HG02973 (cell line): ENCODE measurements around the gene MAPK7.

Experiments used
- ATAC-seq: cut with Tn5 transposase; IDR thresholded peaks from one replicate; pipeline ENCODE4 v1.9.1; 2021; ENCODE audit warnings: moderate library complexity; ENCODE audit not compliant: unreplicated experiment

The MAPK7 gene

DNA sequence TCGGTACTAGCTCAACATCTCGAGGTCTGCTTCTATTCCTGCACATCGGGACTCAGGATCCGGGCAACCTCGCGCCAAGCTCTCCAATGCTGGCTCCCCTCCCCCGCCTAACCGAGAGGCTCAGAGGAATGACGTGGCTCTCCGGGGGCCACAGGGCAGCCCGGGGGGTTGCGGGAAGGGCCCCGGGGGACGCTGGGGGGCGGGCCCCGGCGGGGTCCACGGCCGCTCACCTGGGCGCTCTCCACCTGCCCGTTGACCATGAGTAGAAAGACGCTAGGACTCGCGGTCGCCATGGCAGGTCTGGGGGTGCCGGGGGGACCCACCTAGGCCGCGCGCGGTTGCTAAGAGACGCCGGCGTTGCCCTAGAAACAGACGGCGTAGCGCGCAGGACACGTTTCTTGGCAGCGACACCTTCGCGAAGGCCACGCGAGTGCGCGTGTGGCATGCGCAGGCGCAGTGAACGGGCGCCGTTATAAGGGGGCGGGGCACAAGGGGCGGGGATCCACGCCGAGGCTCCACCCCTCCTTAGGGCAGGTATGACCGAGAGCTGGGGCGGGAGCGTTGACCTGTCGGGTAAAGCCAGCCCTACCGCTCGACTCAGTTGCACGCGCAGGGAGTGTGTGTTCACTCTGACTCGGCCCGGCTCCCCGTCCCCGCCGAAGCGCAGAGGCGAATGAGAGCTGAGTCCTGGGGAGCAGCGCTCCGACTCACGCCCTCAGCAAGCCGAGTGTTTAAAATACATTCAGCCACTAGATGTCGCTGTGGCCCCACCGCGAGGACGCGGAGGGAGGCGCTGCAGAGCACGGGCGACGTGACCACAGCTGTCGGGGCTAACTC, 15.8 kb upstream of the MAPK7 start, which contains the start of gene B9D1:
Gene B9D1 (minus strand): TSS at position 447 of the 837 bp plus-strand sequence. CDS start 154 bp downstream, at position 293.
- peak; percentile 62 for ATAC-seq

DNA sequence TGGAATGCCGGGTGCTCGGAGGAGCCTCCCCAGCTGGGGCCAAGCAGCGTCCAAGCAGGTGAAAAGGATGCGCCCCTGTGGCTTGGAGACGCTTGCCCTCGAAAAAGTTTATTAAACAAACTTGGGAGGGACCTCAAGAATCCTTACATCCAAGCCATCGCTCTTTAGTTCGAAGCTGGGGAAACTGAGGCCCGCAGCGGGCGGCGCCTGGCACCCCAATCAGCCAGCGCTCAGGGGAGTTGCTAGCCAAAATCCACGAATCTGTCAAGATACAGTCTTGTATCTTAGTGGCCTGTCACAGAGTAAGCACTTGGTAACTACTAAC, 15.2 kb upstream of the MAPK7 start:
- ATAC-seq = no peak

DNA sequence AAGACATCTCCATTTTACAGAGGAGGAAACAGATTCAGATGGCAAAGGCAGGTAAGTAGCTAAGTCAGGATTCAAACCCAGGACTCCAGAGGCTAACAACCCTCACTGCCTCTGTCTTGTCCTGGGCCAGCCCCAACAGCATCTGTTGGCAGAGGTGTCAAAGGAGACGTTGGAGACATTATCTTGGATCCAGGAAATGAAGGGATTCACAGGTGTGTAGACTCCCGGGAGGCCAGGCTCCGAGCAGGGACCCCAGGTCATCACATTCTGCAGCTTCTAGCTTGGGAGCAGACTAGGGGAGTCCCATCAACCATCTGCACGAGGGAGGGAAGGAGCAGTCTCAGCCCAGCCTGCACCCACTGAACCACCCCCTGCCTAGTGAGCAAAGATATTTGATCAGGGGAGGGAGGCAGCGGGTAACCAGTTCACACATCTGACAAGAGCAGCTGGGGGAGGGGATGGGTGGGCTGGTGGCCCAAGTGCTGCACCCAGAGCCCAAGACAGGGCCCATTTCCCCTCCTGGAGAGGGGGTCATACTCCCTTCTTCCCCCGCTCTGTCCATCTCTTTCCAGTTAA, 14.8 kb upstream of the MAPK7 start:
- ATAC-seq = no peak

DNA sequence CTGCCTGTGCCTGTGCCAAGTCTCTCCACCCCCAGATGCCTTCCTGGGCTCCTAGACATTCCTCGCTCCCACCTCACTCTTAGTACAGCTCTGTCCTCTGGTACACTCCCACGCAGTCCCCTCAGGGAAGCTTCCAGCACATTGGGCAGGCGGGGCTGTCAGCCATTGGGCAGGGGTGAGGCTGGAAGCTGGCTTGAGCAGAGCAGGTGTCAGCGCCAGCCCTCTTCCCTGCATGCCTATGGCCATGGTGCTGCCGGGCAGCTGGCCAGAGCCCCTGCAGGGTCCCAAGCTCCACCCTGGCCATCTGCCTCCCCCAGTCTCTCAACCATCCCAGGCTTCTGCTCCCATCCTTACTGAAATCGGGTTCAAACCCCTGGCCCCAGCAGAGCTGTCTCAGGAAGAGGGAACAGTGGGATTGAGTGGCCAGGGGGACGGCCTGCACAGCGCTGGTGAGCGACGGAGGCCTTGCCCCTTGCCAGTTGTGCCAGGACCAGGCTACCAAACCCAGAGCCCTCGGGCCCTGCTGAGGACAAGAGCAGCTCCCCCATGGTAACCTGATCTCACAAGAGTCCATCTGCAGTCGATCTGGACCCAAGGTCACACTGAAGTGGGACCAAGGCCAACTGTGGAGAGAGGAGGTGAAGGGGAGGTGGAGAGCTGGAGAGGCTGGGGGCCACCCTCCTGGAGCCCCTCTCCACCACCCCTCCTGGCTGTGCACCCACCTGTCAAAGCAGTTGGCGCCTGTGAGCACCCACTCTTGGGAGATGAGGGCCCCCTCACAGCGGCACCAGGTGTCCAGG, 13.4 kb upstream of the MAPK7 start:
- no peak for ATAC-seq

DNA sequence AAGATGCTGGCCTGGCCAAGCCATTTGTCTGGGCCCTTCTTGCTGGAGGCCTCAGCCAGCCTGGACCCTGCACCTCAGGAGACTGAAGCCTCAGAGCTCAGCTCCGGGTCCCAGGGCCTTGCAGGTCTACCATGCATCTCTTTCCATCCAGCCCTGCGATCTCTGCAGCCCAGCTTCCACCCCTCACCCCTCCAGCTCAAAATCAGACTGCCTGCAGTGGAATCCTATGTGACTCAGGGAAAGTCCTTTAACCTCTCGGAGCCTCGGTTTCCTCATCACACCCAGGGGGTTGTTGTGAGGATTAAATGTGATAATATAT, 12.8 kb upstream of the MAPK7 start:
- ATAC-seq = no peak

DNA sequence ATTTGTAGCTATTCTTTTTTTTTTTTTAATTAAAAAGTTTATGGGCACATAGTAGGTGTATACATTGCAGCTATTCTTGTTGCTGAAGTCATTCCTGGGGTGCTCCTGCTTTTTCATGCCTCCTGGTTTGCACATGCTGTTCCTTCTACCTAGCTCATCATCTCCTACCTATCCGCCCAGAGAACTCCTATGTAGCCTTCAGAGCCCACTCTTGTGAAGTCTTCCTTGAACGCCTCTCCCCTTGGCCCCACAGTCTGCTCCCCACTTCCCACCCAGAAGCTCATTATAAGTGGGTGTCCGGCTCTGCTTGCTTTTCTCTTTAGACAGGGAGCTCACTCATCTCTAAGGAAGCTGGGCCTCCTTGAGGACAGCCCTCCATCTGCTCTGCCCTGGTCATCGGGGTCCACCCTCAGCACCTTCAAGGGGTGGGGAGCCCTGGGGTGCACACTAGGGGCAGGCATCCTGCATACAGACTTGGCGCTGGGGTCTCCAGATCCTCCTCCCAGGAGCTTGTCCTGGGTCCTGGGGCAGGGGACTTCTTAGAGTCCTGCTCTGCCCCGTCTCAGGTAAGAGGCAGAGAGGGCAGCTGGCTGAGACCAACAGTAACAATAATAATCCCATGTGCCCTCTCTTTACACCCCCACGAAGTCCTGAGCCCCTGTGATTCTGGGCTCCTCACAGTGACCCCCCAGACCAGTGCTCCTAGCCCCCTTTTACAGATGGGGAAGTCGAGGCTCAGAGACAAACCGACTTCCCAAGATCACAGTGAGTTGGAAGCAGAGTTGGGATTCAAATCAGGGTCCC, 12.3 kb upstream of the MAPK7 start:
- no peak for ATAC-seq

DNA sequence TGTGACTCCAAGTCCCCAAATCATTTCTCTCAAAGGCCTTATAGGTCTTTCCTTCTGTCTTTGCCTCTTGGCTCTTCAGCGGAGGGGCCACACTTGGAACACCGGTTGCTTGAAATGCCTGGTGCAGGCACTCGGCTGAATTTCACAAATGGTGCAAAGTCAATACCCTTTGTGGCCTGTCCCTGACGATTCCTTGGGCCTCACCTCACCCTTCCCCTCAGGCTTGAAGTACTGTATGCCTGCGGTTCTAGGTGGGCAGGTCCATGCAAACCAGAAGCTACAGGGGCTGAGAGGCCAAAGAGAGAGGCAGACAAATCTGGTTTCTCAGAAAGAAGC, 11.7 kb upstream of the MAPK7 start:
- ATAC-seq = no peak

DNA sequence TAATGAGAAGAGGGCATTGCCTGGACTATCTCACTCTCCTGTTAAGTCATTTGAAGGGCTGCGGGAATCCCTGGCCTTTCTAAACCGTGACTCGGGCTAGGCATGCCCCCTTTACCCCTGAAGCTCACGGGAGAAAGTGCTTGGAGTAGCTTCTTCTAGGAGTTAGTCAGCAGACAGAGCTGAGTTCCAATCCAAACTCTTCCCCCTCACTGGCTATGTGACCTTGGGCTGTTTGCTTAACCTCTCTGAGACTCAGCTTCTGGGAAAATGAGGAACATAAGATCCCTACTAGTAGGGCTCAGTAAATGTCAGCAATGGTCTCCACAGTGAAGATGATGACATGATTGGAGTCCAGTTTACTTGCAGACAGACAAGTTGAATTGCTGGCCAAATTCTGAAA, 10.1 kb upstream of the MAPK7 start:
- ATAC-seq = no peak

DNA sequence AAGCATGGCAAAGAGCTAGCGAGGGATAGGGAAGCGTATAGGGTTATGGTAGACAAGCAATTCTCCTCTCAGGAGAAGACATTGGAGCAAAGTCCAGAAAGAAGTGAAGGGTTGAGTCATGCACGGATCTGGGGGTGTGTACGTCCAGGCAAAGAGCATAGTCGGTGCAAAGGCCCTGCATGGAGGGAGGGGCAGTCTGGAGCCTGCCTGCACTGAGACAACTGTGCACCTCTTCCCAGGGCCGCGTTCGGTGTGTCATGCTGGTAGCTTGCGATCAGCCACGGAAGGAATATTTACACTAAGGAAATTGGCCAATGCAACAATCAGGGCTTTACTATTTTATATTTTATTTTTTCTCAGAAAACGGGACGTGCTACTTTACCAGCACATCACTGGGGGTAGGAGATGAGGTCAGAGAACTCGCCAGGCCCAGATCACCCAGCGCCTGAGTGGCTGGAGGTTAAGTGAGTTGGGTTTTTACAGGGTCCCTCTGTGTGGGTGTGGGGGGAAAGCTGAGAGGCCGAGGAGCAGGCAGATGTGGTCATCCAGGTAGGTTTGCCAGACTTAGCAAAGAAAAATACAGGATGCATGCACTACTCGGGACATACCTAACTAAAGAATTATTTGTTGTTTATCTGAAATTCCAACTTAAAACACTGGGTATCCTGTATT, 9.1 kb upstream of the MAPK7 start:
- ATAC-seq = no peak

DNA sequence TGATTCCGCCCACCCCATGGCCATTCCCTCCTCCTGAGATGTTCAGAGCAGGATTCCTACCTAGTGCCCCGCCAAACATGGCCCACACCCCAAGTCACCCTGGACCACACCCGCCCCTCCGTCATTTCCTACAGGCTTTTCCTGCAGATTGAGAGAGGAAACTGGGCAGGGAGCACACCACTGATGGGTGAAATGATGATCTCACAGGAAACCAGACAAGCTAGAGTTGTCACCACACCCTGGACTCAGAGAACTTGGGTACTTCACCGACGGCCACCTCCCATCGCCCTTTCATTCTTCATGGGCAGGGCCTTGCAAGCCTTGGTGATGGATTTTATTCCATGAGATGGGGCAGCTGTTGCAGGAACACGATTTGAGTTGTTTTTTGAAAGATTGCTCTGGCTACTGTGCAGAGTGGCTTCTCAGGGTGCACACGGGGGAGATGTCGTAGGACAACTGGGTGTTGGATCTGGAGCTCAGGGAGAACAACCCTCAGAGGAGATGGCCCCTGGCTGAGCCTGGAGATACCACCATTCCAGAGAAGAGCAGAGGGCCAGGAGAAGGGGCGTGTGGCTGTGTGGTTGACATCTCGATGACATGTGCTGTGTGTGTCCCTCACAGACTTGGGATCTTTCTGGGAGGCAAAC, 8.3 kb upstream of the MAPK7 start:
- no peak for ATAC-seq

DNA sequence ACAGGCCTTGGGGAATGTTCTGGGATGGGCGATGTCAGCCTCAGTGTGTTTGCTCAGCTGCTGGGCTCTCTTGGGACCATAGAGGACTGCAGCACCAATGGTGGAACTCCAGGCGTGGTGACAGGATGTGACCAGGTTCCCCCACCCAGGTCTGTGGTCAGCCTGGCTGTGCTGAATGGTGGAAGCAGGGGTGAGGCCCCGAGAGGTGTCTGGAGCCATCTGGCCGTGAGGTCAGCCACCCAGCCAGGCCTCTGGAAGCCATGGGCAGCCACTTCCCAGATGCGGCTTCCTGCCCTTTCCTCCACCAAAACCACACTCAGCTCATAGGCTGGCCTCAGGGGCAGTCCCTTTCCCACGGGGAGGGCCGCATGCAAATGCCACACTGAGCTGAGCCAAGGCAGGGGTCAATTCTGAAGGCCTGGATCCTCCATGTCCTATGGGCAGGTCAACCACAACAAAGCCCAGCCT, 7.8 kb upstream of the MAPK7 start:
- peak; percentile 41 for ATAC-seq

DNA sequence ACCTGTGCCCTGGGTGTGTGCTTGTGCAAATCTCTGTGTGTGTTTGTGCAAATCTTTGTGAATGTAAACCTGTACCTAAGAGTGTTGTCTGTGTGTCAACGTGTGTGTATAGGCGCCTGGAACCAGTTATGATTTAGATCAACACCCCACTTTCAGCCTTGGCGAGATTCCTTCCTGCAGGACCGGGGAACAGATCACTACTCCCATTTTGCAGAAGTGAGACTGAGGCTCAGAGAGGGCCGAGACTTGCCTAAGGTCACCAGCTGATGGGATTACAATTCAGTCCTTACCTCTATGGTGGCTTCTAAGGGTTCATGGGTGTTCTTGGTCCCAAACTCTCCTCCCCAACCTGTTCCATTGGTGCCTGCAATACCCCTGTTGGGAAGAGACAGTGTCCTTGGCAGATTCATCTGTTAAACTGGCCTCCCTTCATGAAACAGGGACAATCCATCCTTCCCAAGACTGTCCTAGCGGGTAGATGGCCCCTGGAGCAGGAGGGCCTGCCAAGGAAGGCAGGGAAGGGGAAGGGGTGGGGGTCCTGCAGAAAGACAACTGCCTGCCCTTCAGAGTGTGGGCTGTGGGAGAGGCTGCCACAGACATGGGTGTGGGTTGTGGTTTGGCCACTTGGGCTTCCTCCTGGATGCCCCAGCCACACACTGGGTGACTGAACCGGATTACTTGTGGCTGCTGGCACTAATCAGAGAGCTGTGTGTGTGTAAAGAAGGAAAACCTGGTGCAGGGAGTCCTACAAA, 6.9 kb upstream of the MAPK7 start:
- no peak for ATAC-seq

DNA sequence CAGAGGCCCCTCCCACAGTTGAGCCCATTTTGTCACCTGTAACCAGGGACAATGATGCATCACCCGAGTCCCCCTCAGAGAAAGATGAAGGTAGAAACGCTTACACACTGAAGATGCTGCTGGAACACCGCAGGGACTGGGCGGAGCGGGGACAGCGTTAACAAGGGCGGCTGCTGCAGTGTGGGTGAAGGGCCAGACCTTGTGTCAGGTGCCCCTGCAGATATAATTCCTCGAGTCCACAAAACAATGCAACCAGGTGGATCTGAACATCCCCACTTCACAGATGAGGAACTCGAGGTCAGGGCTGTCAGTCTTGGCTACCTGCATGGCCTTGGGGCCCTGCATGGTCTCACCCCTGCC, 6.3 kb upstream of the MAPK7 start:
- ATAC-seq = no peak

DNA sequence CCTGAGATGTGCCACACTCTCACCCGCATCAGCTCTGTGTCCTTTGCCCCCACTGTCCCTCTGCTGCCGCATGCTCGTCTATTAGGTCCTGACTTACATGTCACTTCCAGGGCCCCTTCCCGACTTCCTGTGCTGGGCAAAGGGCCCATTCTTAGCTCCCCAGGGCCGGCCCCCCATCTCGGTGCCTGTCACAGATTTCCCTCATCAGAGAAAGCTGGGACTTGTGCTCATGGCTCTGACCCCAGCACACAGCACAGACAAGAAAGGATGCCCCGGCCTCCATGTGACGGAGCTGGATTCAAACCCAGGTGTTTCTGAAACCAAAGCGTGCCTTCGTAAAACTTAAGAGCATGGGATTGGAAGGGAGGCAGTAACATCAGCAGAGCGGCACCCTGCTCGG, 5.9 kb upstream of the MAPK7 start:
- no peak for ATAC-seq

DNA sequence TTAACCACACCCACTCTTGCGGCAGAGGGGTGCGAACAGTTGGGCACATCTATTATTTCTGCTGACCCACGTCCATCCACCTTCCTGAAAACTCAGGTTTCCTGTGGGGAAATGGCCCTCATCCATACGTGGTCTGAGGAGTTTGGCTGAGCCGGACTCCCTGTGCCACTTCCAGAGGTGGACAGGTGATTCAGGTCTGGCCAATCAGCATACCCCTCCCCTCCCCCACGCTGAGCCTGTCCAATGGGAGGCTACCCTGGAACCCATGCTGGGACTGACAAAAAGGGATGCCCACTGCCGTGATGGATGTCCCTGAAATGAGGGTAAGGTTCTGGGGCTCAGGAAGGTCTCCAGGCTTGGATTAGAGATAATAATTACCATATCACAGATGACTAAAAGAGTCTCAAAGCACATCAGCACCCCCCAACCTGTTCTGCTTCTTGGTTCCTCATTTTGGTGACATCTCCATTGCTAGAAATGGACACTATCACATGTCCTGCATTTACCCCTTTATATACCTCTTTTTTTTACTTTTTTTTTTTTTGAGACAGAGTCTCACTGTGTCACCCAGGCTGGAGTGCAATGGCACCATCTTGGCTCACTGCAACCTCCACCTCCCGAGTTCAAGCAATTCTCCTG, 5.3 kb upstream of the MAPK7 start:
- no peak for ATAC-seq

DNA sequence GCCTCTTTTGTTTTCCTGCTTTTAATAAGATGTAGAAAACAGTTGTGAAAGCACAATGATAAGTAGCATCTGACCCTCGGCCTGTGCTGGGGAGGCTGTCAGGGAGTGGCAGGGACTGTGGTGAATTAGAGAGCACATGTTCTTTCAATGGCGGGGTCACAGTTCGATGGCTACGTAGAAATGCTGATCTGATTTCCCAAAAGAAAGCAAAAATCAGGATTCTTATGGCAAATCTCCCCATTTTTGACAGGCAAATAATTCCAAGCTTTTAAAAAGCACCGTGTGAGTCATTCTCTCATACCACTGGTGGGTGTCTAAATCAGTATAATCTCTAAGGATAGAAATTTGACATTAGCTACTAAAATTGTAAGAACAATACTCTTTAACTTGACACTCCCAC, 4.2 kb upstream of the MAPK7 start:
- ATAC-seq = no peak

DNA sequence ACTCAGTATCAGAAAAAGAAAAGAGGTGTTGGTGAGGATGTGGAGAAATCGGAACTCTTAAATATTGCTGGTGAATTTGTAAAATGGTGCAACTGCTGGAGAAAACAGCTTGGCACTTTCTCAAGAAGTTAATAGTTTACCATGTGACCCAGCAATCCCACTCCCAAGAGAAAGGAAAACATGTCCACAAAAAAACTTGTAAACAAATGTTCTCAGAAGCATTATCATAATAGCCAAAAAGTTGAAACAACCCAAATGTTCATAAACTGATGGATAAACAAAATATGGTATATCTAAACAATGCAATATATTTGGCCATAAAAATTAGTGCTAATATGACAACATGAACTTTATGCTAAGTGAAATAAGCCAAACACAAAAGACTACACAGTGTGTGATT, 2.6 kb upstream of the MAPK7 start:
- no peak for ATAC-seq

DNA sequence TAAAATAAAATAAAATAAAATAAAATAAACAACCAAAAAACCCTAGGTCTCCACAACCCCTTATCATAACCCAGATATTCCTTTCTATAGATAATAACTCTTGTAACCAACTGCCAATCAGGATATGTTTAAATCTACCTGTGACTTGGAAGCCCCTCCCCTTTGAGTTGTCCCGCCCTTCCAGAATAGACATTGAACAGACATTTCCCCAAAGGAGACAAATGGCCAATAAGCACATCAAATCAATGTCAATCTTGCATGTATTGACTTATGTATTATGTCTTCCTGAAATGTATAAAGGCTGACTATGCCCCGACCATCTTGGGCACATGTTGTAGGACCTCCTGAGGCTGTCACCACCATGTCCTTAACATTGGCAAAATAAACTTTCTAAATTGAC, 1.5 kb upstream of the MAPK7 start:
- ATAC-seq = no peak
